Muscle of leg (tissue), 11 donors: Measurements from ENCODE around the gene TMEM145. TPM values are rescaled to one million over a fixed set of nuclear protein-coding genes. Genes with fewer than 3 reads are reported as not detected.

Experiments used
- DNase-seq: peaks from one replicate; pipeline ENCODE4 v3.0.0; 2013
- H3K27ac ChIP-seq: one replicate; pipeline ENCODE4 v1.5.1; 2013; ENCODE audit warnings: mild to moderate bottlenecking, low read length, control low read depth
- H3K27me3 ChIP-seq: one replicate; pipeline ENCODE4 v1.6.1; 2013; ENCODE audit warnings: low read length; ENCODE audit not compliant: control insufficient read depth, insufficient read depth
- H3K36me3 ChIP-seq: one replicate; pipeline ENCODE4 v1.6.1; 2013; ENCODE audit warnings: low read length; ENCODE audit not compliant: control insufficient read depth, insufficient read depth
- H3K4me1 ChIP-seq: one replicate; pipeline ENCODE4 v1.6.1; 2013; ENCODE audit warnings: low read length; ENCODE audit not compliant: control insufficient read depth, insufficient read depth
- H3K4me3 ChIP-seq: one replicate; pipeline ENCODE4 v1.5.1; 2013; ENCODE audit warnings: low read length, control low read depth
- H3K9me3 ChIP-seq: replicated peaks from 2 replicates; pipeline ENCODE4 v1.6.1; 2013; ENCODE audit warnings: low read depth, low read length; ENCODE audit not compliant: control insufficient read depth
- WGBS: methylation state at CpG from one replicate; pipeline ENCODE4 v1.1.5; 2013; ENCODE audit warnings: missing lambda C conversion rate; ENCODE audit not compliant: insufficient coverage; 5-methylcytosine and 5-hydroxymethylcytosine counted together
- polyA plus RNA-seq, 8 donors: library from polyadenylated mRNA; unstranded; fragments of 120-200 nt; gene quantifications; one replicate each; pipeline versions ENCODE4 v1.2.1 to v1.2.3, GENCODE V29; 2013; ENCODE audit warnings: inconsistent platforms in 1 of 8, low replicate concordance in 1 of 8; ENCODE audit not compliant: insufficient read length in 8 of 8, insufficient read depth in 1 of 8
- total RNA-seq: library from RNA; stranded (reverse); fragments of 120-200 nt; gene quantifications from one replicate; pipeline ENCODE4 v1.2.4, GENCODE V29; 2013

The TMEM145 gene
- total and polyA plus RNA-seq, 9 donors, result 0.04 to 0.56 (median 0.32) TPM

- peaks cover 60% of the 10 kb centered on the region for H3K4me1 ChIP-seq
- H3K4me3 ChIP-seq, result peak overlapping the region; percentile 3
- DNase-seq, result peak; percentile 81
These were observed 35.2 kb upstream of the TMEM145 start for GRCh38 chr19:42277821-42278451.

GRCh38 chr19:42278452-42279154 is 34.5 kb upstream of the TMEM145 start:
- Histone ChIP-seq H3K27me3 (no peaks in the 10 kb centered on the region), H3K4me3 (no peak overlapping the region), H3K36me3 (peaks cover 30% of the 10 kb centered on the region), H3K9me3 (no peaks in the 10 kb centered on the region), H3K4me1 (peaks cover 66% of the 10 kb centered on the region), H3K27ac (peak overlapping the region; percentile 95)
- DNase-seq, result peak; percentile 73
- 14% methylated on average over 1 of the region's 5 CpGs for WGBS

More at GRCh38 chr19:42277821-42278451, 35.2 kb upstream of the TMEM145 start:
- no peaks in the 10 kb centered on the region for H3K9me3 ChIP-seq
- H3K36me3 ChIP-seq, result peaks cover 37% of the 10 kb centered on the region
- peak overlapping the region; percentile 95 for H3K27ac ChIP-seq
- WGBS, result 12% methylated on average over 9 of the region's 10 CpGs
- H3K27me3 ChIP-seq, result no peaks in the 10 kb centered on the region

- peak; percentile 47 for DNase-seq
- Histone ChIP-seq H3K4me1 (peaks cover 66% of the 10 kb centered on the region), H3K4me3 (peak overlapping the region; percentile 92), H3K27me3 (no peaks in the 10 kb centered on the region), H3K9me3 (no peaks in the 10 kb centered on the region), H3K27ac (peak overlapping the region; percentile 95), H3K36me3 (peaks cover 23% of the 10 kb centered on the region)
- 10% methylated on average over 6 of the region's 6 CpGs for WGBS
These were observed 33.8 kb upstream of the TMEM145 start for GRCh38 chr19:42279155-42279901.

- Histone ChIP-seq H3K4me3 (peak overlapping the region; percentile 92), H3K9me3 (no peaks in the 10 kb centered on the region), H3K4me1 (peaks cover 72% of the 10 kb centered on the region), H3K27ac (peak overlapping the region; percentile 95), H3K27me3 (no peaks in the 10 kb centered on the region), H3K36me3 (peaks cover 14% of the 10 kb centered on the region)
- under 1% methylated on average over 71 of the region's 89 CpGs for WGBS
- DNase-seq, result peak; percentile 97
These were observed 33.0 kb upstream of the TMEM145 start for GRCh38 chr19:42279902-42280814.

GRCh38 chr19:42280815-42281145 is 32.3 kb upstream of the TMEM145 start:
- Histone ChIP-seq H3K27ac (peak overlapping the region; percentile 95), H3K9me3 (no peaks in the 10 kb centered on the region), H3K4me1 (peaks cover 78% of the 10 kb centered on the region), H3K4me3 (peak overlapping the region; percentile 92), H3K27me3 (no peaks in the 10 kb centered on the region), H3K36me3 (peaks cover 10% of the 10 kb centered on the region)
- WGBS, result 0% methylated on average over 8 of the region's 20 CpGs
- DNase-seq, result no peak

GRCh38 chr19:42281146-42281826 is 31.8 kb upstream of the TMEM145 start:
- Histone ChIP-seq H3K9me3 (no peaks in the 10 kb centered on the region), H3K4me3 (peak overlapping the region; percentile 92), H3K27ac (peak overlapping the region; percentile 95), H3K36me3 (peaks cover 8% of the 10 kb centered on the region), H3K4me1 (peaks cover 79% of the 10 kb centered on the region), H3K27me3 (no peaks in the 10 kb centered on the region)
- 3% methylated on average over 24 of the region's 25 CpGs for WGBS
- DNase-seq, result peak; percentile 75

- peak; percentile 72 for DNase-seq
- no peaks in the 10 kb centered on the region for H3K9me3 ChIP-seq
- 15% methylated on average over 5 of the region's 7 CpGs for WGBS
- H3K4me1 ChIP-seq, result peaks cover 77% of the 10 kb centered on the region
- H3K36me3 ChIP-seq, result peaks cover 9% of the 10 kb centered on the region
- no peaks in the 10 kb centered on the region for H3K27me3 ChIP-seq
- peak overlapping the region; percentile 95 for H3K27ac ChIP-seq
- peak overlapping the region; percentile 92 for H3K4me3 ChIP-seq
These were observed 31.0 kb upstream of the TMEM145 start for GRCh38 chr19:42281827-42282762.

GRCh38 chr19:42282819-42283187 is 30.3 kb upstream of the TMEM145 start:
- Histone ChIP-seq H3K27me3 (no peaks in the 10 kb centered on the region), H3K9me3 (no peaks in the 10 kb centered on the region), H3K4me1 (peaks cover 70% of the 10 kb centered on the region), H3K36me3 (peaks cover 12% of the 10 kb centered on the region), H3K27ac (peak overlapping the region; percentile 95), H3K4me3 (no peak overlapping the region)
- WGBS, result 33% methylated on average over 4 of the region's 4 CpGs
- DNase-seq, result no peak
